HepG2 (cell line): ENCODE data around the gene AKAP8. TPM values are rescaled to one million over a fixed set of nuclear protein-coding genes. Genes with fewer than 3 reads are reported as not detected.

Experiments used
- ARHGAP35 ChIP-seq: sonication (generic); formaldehyde crosslinking; IDR thresholded peaks from 2 replicates; pipeline ENCODE4 v1.9.0; 2022; ENCODE audit warnings: mild to moderate bottlenecking, inconsistent platforms, moderate library complexity, missing genetic modification reagents, borderline replicate concordance
- FOXK1 ChIP-seq: sonication (generic); formaldehyde crosslinking; IDR thresholded peaks from 2 replicates; pipeline ENCODE4 v1.4.0; 2020; ENCODE audit warnings: low read depth, missing genetic modification reagents, borderline replicate concordance
- KLF12 ChIP-seq: sonication (generic); formaldehyde crosslinking; IDR thresholded peaks from 2 replicates; pipeline ENCODE4 v1.4.0; 2020; ENCODE audit warnings: missing genetic modification reagents, borderline replicate concordance
- KLF13 ChIP-seq: sonication (generic); formaldehyde crosslinking; IDR thresholded peaks from 2 replicates; pipeline ENCODE4 v1.4.0; 2020; ENCODE audit warnings: mild to moderate bottlenecking, missing genetic modification reagents
- MBD4 ChIP-seq: IDR thresholded peaks from 2 replicates; pipeline ENCODE4 v1.6.1; 2012; ENCODE audit warnings: low read length, inconsistent platforms, borderline replicate concordance
- RAD51 ChIP-seq: fragments of 450-650 bp; IDR thresholded peaks from 2 replicates; pipeline ENCODE4 v1.6.1; 2016; ENCODE audit warnings: borderline replicate concordance
- SMYD3 ChIP-seq: sonication (generic); formaldehyde crosslinking; IDR thresholded peaks from 2 replicates; pipeline ENCODE4 v1.8.1; 2023; ENCODE audit warnings: mild to moderate bottlenecking, missing genetic modification reagents
- SOX5 ChIP-seq: IDR thresholded peaks from 2 replicates; pipeline ENCODE4 v1.6.1; 2016; ENCODE audit warnings: borderline replicate concordance
- YEATS2 ChIP-seq: sonication (generic); formaldehyde crosslinking; IDR thresholded peaks from 2 replicates; pipeline ENCODE4 v1.4.0; 2020; ENCODE audit warnings: missing genetic modification reagents, borderline replicate concordance
- ZBTB8A ChIP-seq: sonication (generic); formaldehyde crosslinking; IDR thresholded peaks from 2 replicates; pipeline ENCODE4 v1.4.0; 2020; ENCODE audit warnings: mild to moderate bottlenecking, low read depth, missing genetic modification reagents, borderline replicate concordance
- ZC3H4 ChIP-seq: sonication (generic); formaldehyde crosslinking; IDR thresholded peaks from 2 replicates; pipeline ENCODE4 v1.4.0; 2020; ENCODE audit warnings: missing genetic modification reagents, borderline replicate concordance
- ZNF3 ChIP-seq: IDR thresholded peaks from 2 replicates; pipeline ENCODE4 v1.7.0; 2017; ENCODE audit warnings: inconsistent platforms
- ZNF569 ChIP-seq: sonication (generic); formaldehyde crosslinking; IDR thresholded peaks from 2 replicates; pipeline ENCODE4 v1.5.0; 2020; ENCODE audit warnings: mild to moderate bottlenecking, missing genetic modification reagents, moderate library complexity, borderline replicate concordance
- ZNF598 ChIP-seq: sonication (generic); formaldehyde crosslinking; IDR thresholded peaks from 2 replicates; pipeline ENCODE4 v1.5.1; 2020; ENCODE audit warnings: mild to moderate bottlenecking, missing genetic modification reagents, borderline replicate concordance
- ZNF616 ChIP-seq: sonication (generic); formaldehyde crosslinking; IDR thresholded peaks from 2 replicates; pipeline ENCODE4 v1.5.0; 2020; ENCODE audit warnings: low read depth, mild to moderate bottlenecking, missing genetic modification reagents
- ZNF792 ChIP-seq: IDR thresholded peaks from 2 replicates; pipeline ENCODE4 v1.6.1; 2016
- ZSCAN21 ChIP-seq: sonication (generic); formaldehyde crosslinking; IDR thresholded peaks from 2 replicates; pipeline ENCODE4 v1.8.0; 2022; ENCODE audit warnings: mild to moderate bottlenecking, missing genetic modification reagents, moderate library complexity, borderline replicate concordance
- polyA plus RNA-seq, 8 experiments: library from polyadenylated mRNA; depleted of rRNA in 3 of 8; stranded (reverse) in 7 of 8; unstranded in 1 of 8; fragments of >200 nt; fragmentation: Illumina TruSeq in 4 of 8; extraction: Trizol in 4 of 8; gene quantifications; 2 replicates each; pipeline versions ENCODE4 v1.2.1 to v1.2.3, GENCODE V29; 2011 to 2016; ENCODE audit warnings: low read depth in 4 of 8, missing spikeins in 1 of 8, mixed read lengths in 1 of 8; ENCODE audit not compliant: insufficient read depth in 1 of 8
- total RNA-seq, 5 experiments: library from RNA; depleted of rRNA; stranded (reverse); fragments of >200 nt; fragmentation: Illumina TruSeq; extraction: Trizol; gene quantifications; 2 replicates each; pipeline ENCODE4 v1.2.3, GENCODE V29; 2016; ENCODE audit warnings: low read depth in 1 of 5
- TF ChIP-seq, protein P1 (sequence below): sonication (generic); formaldehyde crosslinking; IDR thresholded peaks from 2 replicates; pipeline ENCODE4 v1.4.0; 2020; ENCODE audit warnings: mild to moderate bottlenecking, missing genetic modification reagents
- TF ChIP-seq, protein P2 (sequence below), 2 experiments: IDR thresholded peaks; 2 replicates each; pipeline ENCODE4 v1.6.1; 2011 to 2012; ENCODE audit warnings: low read length in 2 of 2, borderline replicate concordance in 1 of 2, low read depth in 1 of 2, mild to moderate bottlenecking in 1 of 2, moderate library complexity in 1 of 2
- TF ChIP-seq, protein P3 (sequence below): IDR thresholded peaks from 2 replicates; pipeline ENCODE4 v1.6.1; 2016; ENCODE audit warnings: missing compliant biosample characterization, missing genetic modification reagents, borderline replicate concordance
- TF ChIP-seq, protein P4 (sequence below): IDR thresholded peaks from 2 replicates; pipeline ENCODE4 v1.6.1; 2018; ENCODE audit warnings: missing genetic modification reagents, mild to moderate bottlenecking, missing compliant biosample characterization

The AKAP8 gene
- total and polyA plus RNA-seq, 2 of the 13 experiments (the other 11 are each of a cell fraction or from before 2014, with no cell fraction given): 15.9 to 22.1 TPM

DNA sequence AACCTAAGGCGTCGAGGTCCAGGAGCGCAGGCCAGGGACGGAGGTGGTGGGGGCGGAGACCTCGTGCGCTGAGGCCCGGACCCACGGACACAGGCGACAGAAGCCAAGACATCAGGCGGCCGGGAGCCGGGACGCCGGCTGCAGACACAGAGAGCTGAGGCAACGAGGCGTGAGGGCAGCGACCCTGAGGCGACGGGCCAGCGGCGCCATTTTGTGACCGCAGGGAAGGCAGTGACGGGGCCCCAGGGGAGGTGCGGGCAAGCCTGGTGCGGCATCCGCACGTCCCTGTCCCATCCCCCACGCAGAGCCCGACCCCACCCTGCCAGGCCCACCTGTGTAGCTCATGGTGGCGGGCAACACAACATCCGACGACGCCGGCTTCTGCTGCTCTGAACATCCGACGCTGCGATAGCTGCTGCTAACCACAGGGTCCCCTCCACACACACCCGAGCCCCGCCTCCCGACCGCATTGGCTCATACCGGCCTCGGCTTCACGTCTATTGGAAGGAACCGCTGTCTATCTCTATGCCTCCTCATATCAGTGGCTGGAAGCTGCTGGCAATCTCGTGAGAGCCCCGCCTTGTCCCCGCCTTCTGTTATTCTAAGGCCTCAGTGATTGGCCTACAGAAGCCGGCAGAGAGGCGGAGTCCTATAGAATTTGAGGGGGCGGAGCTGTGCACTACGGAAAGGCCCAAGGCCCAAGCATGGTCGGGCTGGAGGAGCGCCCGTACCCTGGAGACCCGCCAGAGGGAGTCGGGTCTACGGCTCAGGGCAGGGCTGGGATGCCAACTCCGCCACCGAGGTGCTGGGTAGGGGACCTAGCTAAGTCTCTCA, 39.2 kb upstream of the AKAP8 start, which contains the start of gene AKAP8L (continued):
- TF ChIP-seq ARHGAP35: no peak
- TF ChIP-seq ZNF3 (CRISPR knock-in tag): no peak
- TF ChIP-seq, protein P1, sequence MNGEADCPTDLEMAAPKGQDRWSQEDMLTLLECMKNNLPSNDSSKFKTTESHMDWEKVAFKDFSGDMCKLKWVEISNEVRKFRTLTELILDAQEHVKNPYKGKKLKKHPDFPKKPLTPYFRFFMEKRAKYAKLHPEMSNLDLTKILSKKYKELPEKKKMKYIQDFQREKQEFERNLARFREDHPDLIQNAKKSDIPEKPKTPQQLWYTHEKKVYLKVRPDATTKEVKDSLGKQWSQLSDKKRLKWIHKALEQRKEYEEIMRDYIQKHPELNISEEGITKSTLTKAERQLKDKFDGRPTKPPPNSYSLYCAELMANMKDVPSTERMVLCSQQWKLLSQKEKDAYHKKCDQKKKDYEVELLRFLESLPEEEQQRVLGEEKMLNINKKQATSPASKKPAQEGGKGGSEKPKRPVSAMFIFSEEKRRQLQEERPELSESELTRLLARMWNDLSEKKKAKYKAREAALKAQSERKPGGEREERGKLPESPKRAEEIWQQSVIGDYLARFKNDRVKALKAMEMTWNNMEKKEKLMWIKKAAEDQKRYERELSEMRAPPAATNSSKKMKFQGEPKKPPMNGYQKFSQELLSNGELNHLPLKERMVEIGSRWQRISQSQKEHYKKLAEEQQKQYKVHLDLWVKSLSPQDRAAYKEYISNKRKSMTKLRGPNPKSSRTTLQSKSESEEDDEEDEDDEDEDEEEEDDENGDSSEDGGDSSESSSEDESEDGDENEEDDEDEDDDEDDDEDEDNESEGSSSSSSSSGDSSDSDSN (CRISPR knock-in tag): peak; percentile 70
- TF ChIP-seq KLF12 (CRISPR knock-in tag): peak; percentile 58; the same call in 1 of the 2 replicates
- TF ChIP-seq ZC3H4 (CRISPR knock-in tag): 0 out of 2 replicates have a peak, but pooled peaks have one; percentile 30
- TF ChIP-seq KLF13: no peak; the same call in 1 of the 2 replicates
- 0 out of 2 replicates have a peak, but pooled peaks have one; percentile 64 for TF ChIP-seq SMYD3 (CRISPR knock-in tag)
- TF ChIP-seq ZBTB8A (CRISPR knock-in tag): 0 out of 2 replicates have a peak, but pooled peaks have one; percentile 8
- TF ChIP-seq MBD4: no peak
- no peak for TF ChIP-seq SOX5 (CRISPR knock-in tag)
- peak; percentile 76; the same call in 1 of the 2 replicates for TF ChIP-seq ZSCAN21 (CRISPR knock-in tag)
- TF ChIP-seq, protein P2, sequence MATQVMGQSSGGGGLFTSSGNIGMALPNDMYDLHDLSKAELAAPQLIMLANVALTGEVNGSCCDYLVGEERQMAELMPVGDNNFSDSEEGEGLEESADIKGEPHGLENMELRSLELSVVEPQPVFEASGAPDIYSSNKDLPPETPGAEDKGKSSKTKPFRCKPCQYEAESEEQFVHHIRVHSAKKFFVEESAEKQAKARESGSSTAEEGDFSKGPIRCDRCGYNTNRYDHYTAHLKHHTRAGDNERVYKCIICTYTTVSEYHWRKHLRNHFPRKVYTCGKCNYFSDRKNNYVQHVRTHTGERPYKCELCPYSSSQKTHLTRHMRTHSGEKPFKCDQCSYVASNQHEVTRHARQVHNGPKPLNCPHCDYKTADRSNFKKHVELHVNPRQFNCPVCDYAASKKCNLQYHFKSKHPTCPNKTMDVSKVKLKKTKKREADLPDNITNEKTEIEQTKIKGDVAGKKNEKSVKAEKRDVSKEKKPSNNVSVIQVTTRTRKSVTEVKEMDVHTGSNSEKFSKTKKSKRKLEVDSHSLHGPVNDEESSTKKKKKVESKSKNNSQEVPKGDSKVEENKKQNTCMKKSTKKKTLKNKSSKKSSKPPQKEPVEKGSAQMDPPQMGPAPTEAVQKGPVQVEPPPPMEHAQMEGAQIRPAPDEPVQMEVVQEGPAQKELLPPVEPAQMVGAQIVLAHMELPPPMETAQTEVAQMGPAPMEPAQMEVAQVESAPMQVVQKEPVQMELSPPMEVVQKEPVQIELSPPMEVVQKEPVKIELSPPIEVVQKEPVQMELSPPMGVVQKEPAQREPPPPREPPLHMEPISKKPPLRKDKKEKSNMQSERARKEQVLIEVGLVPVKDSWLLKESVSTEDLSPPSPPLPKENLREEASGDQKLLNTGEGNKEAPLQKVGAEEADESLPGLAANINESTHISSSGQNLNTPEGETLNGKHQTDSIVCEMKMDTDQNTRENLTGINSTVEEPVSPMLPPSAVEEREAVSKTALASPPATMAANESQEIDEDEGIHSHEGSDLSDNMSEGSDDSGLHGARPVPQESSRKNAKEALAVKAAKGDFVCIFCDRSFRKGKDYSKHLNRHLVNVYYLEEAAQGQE (IDR thresholded peaks at IDR 0.05; ENCODE audit: borderline replicate concordance in 1 of 2, low read depth in 1 of 2, low read length in 2 of 2): no peak; a peak in 1 of 4 replicates
- TF ChIP-seq ZNF569: no peak
- TF ChIP-seq ZNF616 (CRISPR knock-in tag): peak; percentile 56; the same call in 1 of the 2 replicates
- no peak for TF ChIP-seq FOXK1 (CRISPR knock-in tag)
- TF ChIP-seq YEATS2: peak; percentile 79; the same call in 1 of the 2 replicates
- TF ChIP-seq, protein P3, sequence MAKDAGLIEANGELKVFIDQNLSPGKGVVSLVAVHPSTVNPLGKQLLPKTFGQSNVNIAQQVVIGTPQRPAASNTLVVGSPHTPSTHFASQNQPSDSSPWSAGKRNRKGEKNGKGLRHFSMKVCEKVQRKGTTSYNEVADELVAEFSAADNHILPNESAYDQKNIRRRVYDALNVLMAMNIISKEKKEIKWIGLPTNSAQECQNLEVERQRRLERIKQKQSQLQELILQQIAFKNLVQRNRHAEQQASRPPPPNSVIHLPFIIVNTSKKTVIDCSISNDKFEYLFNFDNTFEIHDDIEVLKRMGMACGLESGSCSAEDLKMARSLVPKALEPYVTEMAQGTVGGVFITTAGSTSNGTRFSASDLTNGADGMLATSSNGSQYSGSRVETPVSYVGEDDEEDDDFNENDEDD (CRISPR knock-in tag): no peak
- TF ChIP-seq ZNF792 (CRISPR knock-in tag): no peak
- TF ChIP-seq ZNF598 (CRISPR knock-in tag): no peak
- TF ChIP-seq RAD51: no peak
- TF ChIP-seq, protein P4, sequence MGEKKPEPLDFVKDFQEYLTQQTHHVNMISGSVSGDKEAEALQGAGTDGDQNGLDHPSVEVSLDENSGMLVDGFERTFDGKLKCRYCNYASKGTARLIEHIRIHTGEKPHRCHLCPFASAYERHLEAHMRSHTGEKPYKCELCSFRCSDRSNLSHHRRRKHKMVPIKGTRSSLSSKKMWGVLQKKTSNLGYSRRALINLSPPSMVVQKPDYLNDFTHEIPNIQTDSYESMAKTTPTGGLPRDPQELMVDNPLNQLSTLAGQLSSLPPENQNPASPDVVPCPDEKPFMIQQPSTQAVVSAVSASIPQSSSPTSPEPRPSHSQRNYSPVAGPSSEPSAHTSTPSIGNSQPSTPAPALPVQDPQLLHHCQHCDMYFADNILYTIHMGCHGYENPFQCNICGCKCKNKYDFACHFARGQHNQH (CRISPR knock-in tag): peak; percentile 78; the same call in 1 of the 2 replicates
